Lower leg skin (tissue), 3 donors: ENCODE measurements around the gene KANK4.

ENCODE experiments used
- CTCF ChIP-seq, 3 donors: fragments of 450-650 bp; IDR thresholded peaks; one replicate each; pipeline ENCODE4 v1.5.1; 2016; ENCODE audit warnings: antibody characterized with exemption in 3 of 3, mild to moderate bottlenecking in 3 of 3, moderate library complexity in 2 of 3
- POLR2A ChIP-seq, 2 donors: fragments of 450-650 bp; IDR thresholded peaks; one replicate each; pipeline ENCODE4 v1.6.1; 2016 to 2017; ENCODE audit warnings: antibody characterized with exemption in 2 of 2, mild to moderate bottlenecking in 1 of 2, moderate library complexity in 1 of 2

DNA sequence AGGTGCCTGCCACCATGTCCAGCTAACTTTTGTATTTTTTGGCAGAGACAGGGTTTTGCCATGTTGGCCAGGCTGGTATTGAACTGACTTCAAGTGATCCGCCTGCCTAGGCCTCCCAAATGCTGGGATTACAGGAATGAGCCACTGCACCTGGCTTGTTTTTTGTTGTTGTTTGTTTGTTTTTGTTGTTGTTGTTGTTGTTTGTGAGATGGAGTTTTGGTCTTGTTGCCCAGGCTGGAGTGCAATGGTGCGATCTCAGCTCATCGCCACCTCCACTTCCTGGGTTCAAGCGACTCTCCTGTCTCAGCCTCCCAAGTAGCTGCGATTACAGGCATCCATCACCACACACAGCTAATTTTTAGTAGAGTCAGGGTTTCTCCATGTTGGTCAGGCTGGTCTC lies 131.7 kb downstream of the KANK4 start:
- TF ChIP-seq CTCF (IDR thresholded peaks at IDR 0.05) (no peak), POLR2A (IDR thresholded peaks at IDR 0.05) (no peak)
